Measurements from ENCODE around the gene CYP24A1. TPM values are rescaled to one million over a fixed set of nuclear protein-coding genes. Genes with fewer than 3 reads are reported as not detected.

The CYP24A1 gene
- total and polyA plus RNA-seq, 2 of the 8 experiments (the other 6 are each of a cell fraction or from before 2014, with no cell fraction given) = not detected

DNA sequence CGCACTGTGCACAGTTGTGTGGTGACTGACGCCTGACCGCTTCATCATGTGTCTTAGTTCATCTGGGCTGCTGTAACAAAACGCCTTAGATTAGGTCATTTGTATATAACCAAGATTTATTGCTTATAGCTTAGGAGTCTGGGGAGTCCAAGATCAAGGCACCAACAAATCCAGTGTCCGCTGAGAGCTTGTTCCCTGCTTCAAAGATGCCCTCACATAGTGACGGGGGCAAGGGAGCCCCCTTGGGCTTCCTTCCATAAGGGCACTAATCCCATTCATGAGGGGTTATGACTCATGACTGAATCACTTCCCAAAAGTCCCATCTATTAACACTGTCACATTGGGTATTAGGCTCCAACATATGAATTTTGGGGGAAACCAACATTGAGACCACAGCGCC lies 34.6 kb downstream of the CYP24A1 start:
- H4K20me1 ChIP-seq (replicated peaks in 1 of 2; ENCODE audit: control insufficient read depth in 1 of 2, insufficient read depth in 2 of 2, low read length in 2 of 2) = no peaks in the 10 kb centered on the region
- no peak for FAIRE-seq
- no peak for TF ChIP-seq TBP (IDR thresholded peaks at IDR 0.05; ENCODE audit: low read depth, low read length)
- no peak for TF ChIP-seq BACH1 (IDR thresholded peaks at IDR 0.05; ENCODE audit: low read length)
- no peak for TF ChIP-seq KDM4A (IDR thresholded peaks at IDR 0.05; ENCODE audit: low read depth, low read length, severe bottlenecking)
- no peak for TF ChIP-seq EZH2 (IDR thresholded peaks at IDR 0.05; ENCODE audit: low read depth, low read length, severe bottlenecking)
- no peak for TF ChIP-seq SRF (IDR thresholded peaks at IDR 0.05; ENCODE audit: low read depth, low read length)
- no peak for TF ChIP-seq RAD21 (IDR thresholded peaks at IDR 0.05 in 1 of 2, conservative IDR thresholded peaks at IDR 0.05 in 1 of 2; ENCODE audit: low read depth in 2 of 2, low read length in 2 of 2)
- TF ChIP-seq, protein P1, sequence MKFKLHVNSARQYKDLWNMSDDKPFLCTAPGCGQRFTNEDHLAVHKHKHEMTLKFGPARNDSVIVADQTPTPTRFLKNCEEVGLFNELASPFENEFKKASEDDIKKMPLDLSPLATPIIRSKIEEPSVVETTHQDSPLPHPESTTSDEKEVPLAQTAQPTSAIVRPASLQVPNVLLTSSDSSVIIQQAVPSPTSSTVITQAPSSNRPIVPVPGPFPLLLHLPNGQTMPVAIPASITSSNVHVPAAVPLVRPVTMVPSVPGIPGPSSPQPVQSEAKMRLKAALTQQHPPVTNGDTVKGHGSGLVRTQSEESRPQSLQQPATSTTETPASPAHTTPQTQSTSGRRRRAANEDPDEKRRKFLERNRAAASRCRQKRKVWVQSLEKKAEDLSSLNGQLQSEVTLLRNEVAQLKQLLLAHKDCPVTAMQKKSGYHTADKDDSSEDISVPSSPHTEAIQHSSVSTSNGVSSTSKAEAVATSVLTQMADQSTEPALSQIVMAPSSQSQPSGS (IDR thresholded peaks at IDR 0.05; ENCODE audit: low read length) = no peak
- no peak for TF ChIP-seq SIX5 (IDR thresholded peaks at IDR 0.05; ENCODE audit: low read depth, low read length)
- TF ChIP-seq RFX5 (IDR thresholded peaks at IDR 0.05; ENCODE audit: borderline replicate concordance, low read depth, low read length) = no peak
- TF ChIP-seq SIRT6 (IDR thresholded peaks at IDR 0.05; ENCODE audit: low read length) = no peak
- no peak for TF ChIP-seq TCF12 (IDR thresholded peaks at IDR 0.05; ENCODE audit: low read depth, low read length)
- TF ChIP-seq POLR2AphosphoS5 (IDR thresholded peaks at IDR 0.05; ENCODE audit: low read depth, low read length) = no peak
- no peak for TF ChIP-seq POU5F1 (IDR thresholded peaks at IDR 0.05; ENCODE audit: low read depth, low read length)

More for the DNA sequence above, 34.6 kb downstream of the CYP24A1 start:
- H3K23me2 ChIP-seq (ENCODE audit: low read depth, low read length) = no peaks in the 10 kb centered on the region; the same call in 1 of the 2 replicates
- no peak overlapping the region for H2BK120ac ChIP-seq (replicated peaks; ENCODE audit: low read depth, low read length)
- H2AFZ ChIP-seq (ENCODE audit: low read length) = no peak overlapping the region
- no peak overlapping the region for H3K18ac ChIP-seq (ENCODE audit: extremely low read depth, low read length)
- H3K79me2 ChIP-seq (ENCODE audit: control insufficient read depth in 1 of 2, insufficient read depth in 2 of 2, low read length in 2 of 2) = no peaks in the 10 kb centered on the region
- no peak overlapping the region for H3K56ac ChIP-seq (replicated peaks; ENCODE audit: insufficient read length, low read depth, low read length)
- no peak overlapping the region for H4K91ac ChIP-seq (replicated peaks; ENCODE audit: insufficient read length, low read length)
- H3K36me3 ChIP-seq (ENCODE audit: control insufficient read depth in 2 of 4, insufficient read depth in 4 of 4, low read length in 3 of 4) = no peaks in the 10 kb centered on the region
- no peak for DNase-seq (ENCODE audit: low read depth in 1 of 2, low spot score in 2 of 2)
- ChIA-PET CTCF (ENCODE audit: partially characterized antibody) (interaction anchor here (0.9 to 4.9 kb wide), 4 partner anchors 10 to 269 kb away, joined by 3 to 24 read pairs (median 3); no protein-coding TSS in a partner anchor), POLR2A (ENCODE audit: partially characterized antibody) (no interaction called here)
- H3K4me3 ChIP-seq (ENCODE audit: extremely low read depth in 1 of 4, insufficient read depth in 2 of 4, low read depth in 3 of 4, low read length in 4 of 4) = no peak overlapping the region
- no peak overlapping the region for H2AK5ac ChIP-seq (ENCODE audit: low read depth, low read length)
- H4K5ac ChIP-seq (ENCODE audit: insufficient read length, low read depth, low read length) = no peak overlapping the region
- WGBS, 2 experiments (ENCODE audit: extremely low coverage in 1 of 2, insufficient coverage in 1 of 2, insufficient read length in 1 of 2, insufficient replicate concordance in 2 of 2, low coverage in 1 of 2, low lambda C conversion rate in 2 of 2, missing lambda C conversion rate in 1 of 2) = 93% methylated on average over 7 of the region's 7 CpGs; no CpG with 5 or more reads in 1 of the 2 experiments
- no peaks in the 10 kb centered on the region; a peak in 1 of 7 replicates for H3K27me3 ChIP-seq (replicated peaks in 1 of 4; ENCODE audit: control insufficient read depth in 3 of 4, extremely low read depth in 1 of 4, insufficient read depth in 3 of 4, low read length in 3 of 4)
- H3K4ac ChIP-seq (replicated peaks; ENCODE audit: insufficient read length, low read depth, low read length) = no peak overlapping the region
- no peak overlapping the region for H2BK20ac ChIP-seq (ENCODE audit: low read length)
- no peaks in the 10 kb centered on the region for H3K79me1 ChIP-seq (ENCODE audit: low read depth, low read length)
- H3K14ac ChIP-seq (ENCODE audit: insufficient read length) = no peak overlapping the region
- H3K27ac ChIP-seq (ENCODE audit: low read depth, low read length) = no peak overlapping the region
- no peak overlapping the region for H4K8ac ChIP-seq (ENCODE audit: extremely low read depth, insufficient read depth, low read length)
- H3K9me3 ChIP-seq (ENCODE audit: insufficient read depth in 2 of 2, low read depth in 1 of 2, low read length in 1 of 2) = peaks cover 0 to 5% of the 10 kb centered on the region in 2 experiments; a peak in 1 of 4 replicates
- no peak overlapping the region for H2BK5ac ChIP-seq (ENCODE audit: low read depth, low read length)
- H2BK15ac ChIP-seq (ENCODE audit: low read length) = no peak overlapping the region
- H2BK12ac ChIP-seq (ENCODE audit: low read depth, low read length) = no peak overlapping the region
- H3K23ac ChIP-seq (ENCODE audit: insufficient read length) = no peak overlapping the region
- H3K4me1 ChIP-seq (replicated peaks in 1 of 4; ENCODE audit: control insufficient read depth in 3 of 4, insufficient read depth in 4 of 4, low read length in 3 of 4) = no peaks in the 10 kb centered on the region
- H3K4me2 ChIP-seq (ENCODE audit: insufficient read depth in 1 of 2, low read depth in 2 of 2, low read length in 2 of 2) = no peak overlapping the region
- H3K9ac ChIP-seq (replicated peaks in 1 of 4; ENCODE audit: extremely low read depth in 1 of 4, low read depth in 3 of 4, low read length in 3 of 4) = no peak overlapping the region
